ENCODE data around the gene RETREG3.

- TF ChIP-seq POLR2A (IDR thresholded peaks at IDR 0.05; ENCODE audit: low read length) = no peak
- TF ChIP-seq GATA1 (IDR thresholded peaks at IDR 0.05; ENCODE audit: low read depth, low read length) = no peak
These were observed 4.6 kb upstream of the RETREG3 start for GRCh38 chr17:42613699-42614295.

Data from erythroblast (primary cell).